GM10248 (cell line): Measurements from ENCODE around the gene SRCIN1.

Experiments
- CTCF ChIA-PET: fragments of 300-600 bp; sonication (Branson Sonifier 250); formaldehyde crosslinking; extraction: SDS; loops from one replicate; lab custom pipeline; 2021; ENCODE audit warnings: antibody characterized with exemption; lab: Yijun Ruan, JAX
- POLR2A ChIA-PET: fragments of 350-650 bp; sonication (Branson Sonifier 250); formaldehyde crosslinking; extraction: SDS; loops from one replicate; lab custom pipeline; 2020; ENCODE audit warnings: antibody characterized with exemption; lab: Yijun Ruan, JAX
- DNase-seq: peaks from one replicate; pipeline ENCODE4 v3.0.0; 2012; ENCODE audit errors: extremely low spot score
- CTCF ChIP-seq: IDR thresholded peaks from 2 replicates; pipeline ENCODE4 v1.5.1; 2012; ENCODE audit warnings: mild to moderate bottlenecking, low read depth; ENCODE audit errors: extremely low read depth, missing control alignments, control extremely low read depth

SRCIN1 gene

GRCh38 chr17:38584350-38584925 is 21.3 kb downstream of the SRCIN1 start:
- POLR2A ChIA-PET, result no interaction called here
- DNase-seq, result peak; percentile 84
- TF ChIP-seq CTCF, result peak; percentile 85
- CTCF ChIA-PET, result interaction anchor here (0.7 to 12.6 kb wide), 19 partner anchors 9 to 230 kb away, joined by 3 to 117 read pairs (median 6); no protein-coding TSS in a partner anchor

DNA sequence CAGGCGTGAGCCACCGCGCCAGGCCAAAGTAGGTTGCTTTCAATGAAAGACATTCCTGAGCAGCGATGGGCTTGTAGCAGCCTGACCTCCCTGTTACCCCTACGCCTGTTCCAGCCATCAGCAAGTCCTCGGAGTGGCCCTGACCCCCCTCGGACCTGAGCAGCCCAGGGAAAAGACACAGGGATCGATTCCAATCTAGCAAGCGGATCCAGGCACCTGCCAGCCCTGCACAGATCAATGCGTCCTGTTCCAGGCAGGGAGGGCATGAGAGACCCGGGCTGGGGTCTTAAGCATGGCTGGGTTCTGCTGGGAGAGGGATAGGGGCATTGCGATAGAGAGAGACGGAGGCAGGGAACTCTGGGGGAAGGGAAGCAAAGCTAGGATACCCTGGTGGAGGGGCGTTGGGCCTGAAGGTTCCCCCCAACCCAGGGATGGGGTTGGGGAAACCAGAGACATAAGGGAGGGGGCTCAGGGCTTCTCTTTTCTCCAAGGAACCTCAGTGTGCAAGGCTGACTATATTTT is 21.9 kb downstream of the SRCIN1 start:
- TF ChIP-seq CTCF, result no peak
- ChIA-PET CTCF (interaction anchor here (0.7 to 12.6 kb wide), 19 partner anchors 8 to 229 kb away, joined by 3 to 117 read pairs (median 7); no protein-coding TSS in a partner anchor), POLR2A (no interaction called here)
- DNase-seq, result no peak

DNA sequence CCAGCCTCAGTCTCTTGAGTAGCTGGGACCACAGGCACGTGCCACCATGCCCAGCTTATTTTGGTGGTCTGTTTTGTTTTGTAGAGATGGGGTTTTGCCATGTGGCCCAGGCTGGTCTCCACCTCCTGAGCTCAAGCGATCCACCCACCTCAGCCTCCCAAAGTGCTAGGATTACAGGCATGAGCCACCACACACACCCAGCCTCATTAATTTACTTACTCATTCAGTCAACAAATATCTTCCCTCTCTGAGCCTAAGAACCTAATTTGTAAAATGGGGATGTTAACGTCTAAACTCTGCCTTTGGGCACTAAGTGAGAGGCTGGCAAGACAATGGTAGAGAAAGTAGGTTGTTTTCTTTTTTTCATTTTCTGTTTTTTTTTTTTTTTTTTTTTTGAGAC is 22.6 kb downstream of the SRCIN1 start:
- no peak for TF ChIP-seq CTCF
- ChIA-PET CTCF (interaction anchor here (0.7 to 12.6 kb wide), 16 partner anchors 10 to 169 kb away, joined by 3 to 117 read pairs (median 6); partner anchors contain the start of gene SRCIN1), POLR2A (interaction anchor here (1.5 kb wide), 1 partner anchor 24 kb away, joined by 4 read pairs; no protein-coding TSS in a partner anchor)
- DNase-seq, result no peak

GRCh38 chr17:38582069-38582468 is 23.7 kb downstream of the SRCIN1 start:
- no peak for TF ChIP-seq CTCF
- ChIA-PET CTCF (interaction anchor here (1.0 to 12.6 kb wide), 15 partner anchors 10 to 167 kb away, joined by 3 to 117 read pairs (median 5); partner anchors contain the start of gene SRCIN1), POLR2A (interaction anchor here (0.6 to 1.5 kb wide), 2 partner anchors 23 to 287 kb away, joined by 4 read pairs; no protein-coding TSS in a partner anchor)
- no peak for DNase-seq

DNA sequence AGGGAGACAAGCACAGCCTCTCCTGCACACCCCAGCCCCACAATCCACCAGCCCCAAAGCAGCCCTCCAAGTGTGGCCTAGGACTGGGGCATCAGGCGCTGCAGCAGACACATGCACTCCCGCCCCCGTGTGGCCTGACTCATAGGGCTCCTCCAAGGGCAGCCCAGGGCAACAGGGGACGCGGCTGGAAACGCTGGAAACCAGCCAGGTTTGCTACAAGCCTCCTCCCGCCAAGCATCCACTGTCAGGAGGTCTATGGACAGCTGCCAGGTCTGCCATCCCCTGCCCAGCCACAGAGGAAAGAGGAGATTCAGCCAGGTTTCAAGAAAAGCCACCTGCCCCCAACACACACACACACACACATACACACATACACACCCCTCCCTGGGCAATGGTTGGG is 25.8 kb downstream of the SRCIN1 start:
- no peak for DNase-seq
- ChIA-PET CTCF (interaction anchor here (8.9 to 12.6 kb wide), 2 partner anchors 21 to 86 kb away, joined by 92 to 117 read pairs; no protein-coding TSS in a partner anchor), POLR2A (no interaction called here)
- no peak for TF ChIP-seq CTCF

GRCh38 chr17:38579083-38579480 is 26.7 kb downstream of the SRCIN1 start:
- DNase-seq, result no peak
- no peak for TF ChIP-seq CTCF
- ChIA-PET POLR2A (no interaction called here), CTCF (interaction anchor here (8.9 to 12.6 kb wide), 2 partner anchors 20 to 87 kb away, joined by 92 to 117 read pairs; no protein-coding TSS in a partner anchor)
